ENCODE measurements around the gene TMTC2. TPM values are rescaled to one million over a fixed set of nuclear protein-coding genes. Genes with fewer than 3 reads are reported as not detected.

TMTC2 gene
- total RNA-seq, 1 donor from 2014 or later = 2.2 TPM

GRCh38 chr12:83149987-83150386, 463.3 kb downstream of the TMTC2 start:
- Mint-ChIP-seq H3K27me3 (no peaks in the 10 kb centered on the region), H3K4me1 (no peaks in the 10 kb centered on the region), H3K36me3 (ENCODE audit: low read depth) (no peaks in the 10 kb centered on the region), H3K9me3 (peaks cover 4% of the 10 kb centered on the region), H3K27ac (no peak overlapping the region), H3K4me3 (no peak overlapping the region)
- CTCF ChIA-PET = no interaction called here
- no peak for ATAC-seq (ENCODE audit: low read depth)
- intact Hi-C loops (cut with micrococcal nuclease) = no loop called here
- TF ChIP-seq CTCF (IDR thresholded peaks at IDR 0.05) = no peak
- DNase-seq = no peak
- POLR2A ChIA-PET = no interaction called here

- intact Hi-C loops (cut with micrococcal nuclease) = no loop called here
- peaks cover 4% of the 10 kb centered on the region for H3K9me3 Mint-ChIP-seq
- no peak overlapping the region for H3K4me3 Mint-ChIP-seq
- H3K4me1 Mint-ChIP-seq = no peaks in the 10 kb centered on the region
- DNase-seq = no peak
- TF ChIP-seq CTCF (IDR thresholded peaks at IDR 0.05) = no peak
- H3K27me3 Mint-ChIP-seq = no peaks in the 10 kb centered on the region
- ChIA-PET POLR2A (no interaction called here), CTCF (no interaction called here)
- no peak overlapping the region for H3K27ac Mint-ChIP-seq
- no peaks in the 10 kb centered on the region for H3K36me3 Mint-ChIP-seq (ENCODE audit: low read depth)
- no peak for ATAC-seq (ENCODE audit: low read depth)
Measured at GRCh38 chr12:83150465-83151189, 463.9 kb downstream of the TMTC2 start.

GRCh38 chr12:83153177-83153576, 466.5 kb downstream of the TMTC2 start:
- H3K4me1 Mint-ChIP-seq = no peaks in the 10 kb centered on the region

GRCh38 chr12:83156815-83157214, 470.1 kb downstream of the TMTC2 start:
- ATAC-seq (ENCODE audit: low read depth) (no peak), DNase-seq (no peak)
- intact Hi-C loops (cut with micrococcal nuclease) = no loop called here
- no peak for TF ChIP-seq CTCF (IDR thresholded peaks at IDR 0.05)
- CTCF ChIA-PET = no interaction called here
- POLR2A ChIA-PET = no interaction called here
- no peaks in the 10 kb centered on the region for H3K4me1 Mint-ChIP-seq
- no peak overlapping the region for H3K27ac Mint-ChIP-seq
- H3K36me3 Mint-ChIP-seq (ENCODE audit: low read depth) = no peaks in the 10 kb centered on the region
- no peaks in the 10 kb centered on the region for H3K27me3 Mint-ChIP-seq
- H3K9me3 Mint-ChIP-seq = peaks cover 4% of the 10 kb centered on the region
- no peak overlapping the region for H3K4me3 Mint-ChIP-seq

More at GRCh38 chr12:83153177-83153576, 466.5 kb downstream of the TMTC2 start:
- no peak for TF ChIP-seq CTCF (IDR thresholded peaks at IDR 0.05)
- DNase-seq = no peak
- intact Hi-C loops (cut with micrococcal nuclease) = no loop called here
- ChIA-PET CTCF (no interaction called here), POLR2A (no interaction called here)
- Mint-ChIP-seq H3K9me3 (peaks cover 4% of the 10 kb centered on the region), H3K4me3 (no peak overlapping the region), H3K36me3 (ENCODE audit: low read depth) (no peaks in the 10 kb centered on the region), H3K27me3 (no peaks in the 10 kb centered on the region), H3K27ac (no peak overlapping the region)
- ATAC-seq (ENCODE audit: low read depth) = no peak

- ATAC-seq (ENCODE audit: low read depth) (no peak), DNase-seq (no peak)
- no peak for TF ChIP-seq CTCF (IDR thresholded peaks at IDR 0.05)
- no peaks in the 10 kb centered on the region for H3K27me3 Mint-ChIP-seq
- CTCF ChIA-PET = no interaction called here
- no peak overlapping the region for H3K27ac Mint-ChIP-seq
- no peak overlapping the region for H3K4me3 Mint-ChIP-seq
- intact Hi-C loops (cut with micrococcal nuclease) = no loop called here
- peaks cover 4% of the 10 kb centered on the region for H3K9me3 Mint-ChIP-seq
- POLR2A ChIA-PET = no interaction called here
- no peaks in the 10 kb centered on the region for H3K36me3 Mint-ChIP-seq (ENCODE audit: low read depth)
- H3K4me1 Mint-ChIP-seq = no peaks in the 10 kb centered on the region
Measured at GRCh38 chr12:83157604-83158003, 470.9 kb downstream of the TMTC2 start.

Measured in activated B cell treated with CpG ODN at 0.5 μM for 24 hours (primary cell).